ENCODE measurements around the gene MMP14. TPM values are rescaled to one million over a fixed set of nuclear protein-coding genes. Genes with fewer than 3 reads are reported as not detected.
A peak's percentile ranks its signal among the peaks of the same experiment; 100 is the strongest.

Gene MMP14
- total and polyA plus RNA-seq, 9 of the 15 experiments (the other 6 are each of a cell fraction or from before 2014, with no cell fraction given) = 0.36 to 5.8 (median 1.3) TPM; not detected in 2

DNA sequence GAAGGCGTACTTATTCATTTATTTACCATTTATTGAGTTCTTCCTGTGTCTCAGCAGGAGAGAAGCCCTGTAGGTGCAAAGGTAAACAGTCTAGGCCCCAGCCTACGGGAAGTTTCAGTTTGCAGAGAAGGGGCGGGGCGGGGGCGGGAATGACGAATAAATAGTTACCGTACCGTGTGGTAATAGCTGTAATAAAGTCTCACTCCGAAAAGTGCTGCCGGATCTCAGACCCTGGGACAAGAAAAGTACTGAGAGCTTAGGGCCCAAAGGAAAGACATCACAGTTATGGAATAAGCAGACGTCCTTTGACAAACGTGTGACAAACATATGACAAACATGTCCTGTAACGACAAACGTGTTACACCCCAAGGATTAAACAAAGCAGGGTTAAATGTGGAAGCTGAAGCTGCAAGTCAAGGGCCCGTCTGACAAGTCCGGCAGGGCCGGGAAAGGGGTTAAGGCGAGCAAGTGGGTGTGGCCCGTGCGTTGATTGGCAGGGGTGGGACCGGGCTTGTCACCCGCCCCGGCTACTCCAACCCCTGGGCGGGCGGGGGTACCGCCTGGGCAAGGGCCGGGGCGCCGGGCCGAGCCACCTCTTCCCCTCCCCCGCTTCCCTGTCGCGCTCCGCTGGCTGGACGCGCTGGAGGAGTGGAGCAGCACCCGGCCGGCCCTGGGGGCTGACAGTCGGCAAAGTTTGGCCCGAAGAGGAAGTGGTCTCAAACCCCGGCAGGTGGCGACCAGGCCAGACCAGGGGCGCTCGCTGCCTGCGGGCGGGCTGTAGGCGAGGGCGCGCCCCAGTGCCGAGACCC, 35.0 kb downstream of the MMP14 start, which contains the start of gene LRP10 (continued):
- TF ChIP-seq SAFB (IDR thresholded peaks at IDR 0.05; ENCODE audit: borderline replicate concordance, low read depth, low read length) (no peak), HMG20B (CRISPR knock-in tag; IDR thresholded peaks at IDR 0.05) (no peak), NR4A1 (CRISPR knock-in tag; IDR thresholded peaks at IDR 0.05) (no peak), NR4A1 (tag; IDR thresholded peaks at IDR 0.05) (no peak; the same call in 1 of the 2 replicates), ZNF717 (CRISPR knock-in tag; IDR thresholded peaks at IDR 0.05) (no peak), ZNF175 (CRISPR knock-in tag; IDR thresholded peaks at IDR 0.05; ENCODE audit: low read depth) (no peak), TCF7L2 (IDR thresholded peaks at IDR 0.05; ENCODE audit: low read depth, low read length) (no peak; the same call in 1 of the 2 replicates), RBM39 (optimal IDR thresholded peaks at IDR 0.05; ENCODE audit: low read depth, low read length) (no peak), SLC30A9 (CRISPR knock-in tag; IDR thresholded peaks at IDR 0.05) (no peak), PHB2 (IDR thresholded peaks at IDR 0.05; ENCODE audit: low read depth) (no peak), EP300 (IDR thresholded peaks at IDR 0.05; ENCODE audit: low read length) (no peak)
- TF ChIP-seq, protein P1, sequence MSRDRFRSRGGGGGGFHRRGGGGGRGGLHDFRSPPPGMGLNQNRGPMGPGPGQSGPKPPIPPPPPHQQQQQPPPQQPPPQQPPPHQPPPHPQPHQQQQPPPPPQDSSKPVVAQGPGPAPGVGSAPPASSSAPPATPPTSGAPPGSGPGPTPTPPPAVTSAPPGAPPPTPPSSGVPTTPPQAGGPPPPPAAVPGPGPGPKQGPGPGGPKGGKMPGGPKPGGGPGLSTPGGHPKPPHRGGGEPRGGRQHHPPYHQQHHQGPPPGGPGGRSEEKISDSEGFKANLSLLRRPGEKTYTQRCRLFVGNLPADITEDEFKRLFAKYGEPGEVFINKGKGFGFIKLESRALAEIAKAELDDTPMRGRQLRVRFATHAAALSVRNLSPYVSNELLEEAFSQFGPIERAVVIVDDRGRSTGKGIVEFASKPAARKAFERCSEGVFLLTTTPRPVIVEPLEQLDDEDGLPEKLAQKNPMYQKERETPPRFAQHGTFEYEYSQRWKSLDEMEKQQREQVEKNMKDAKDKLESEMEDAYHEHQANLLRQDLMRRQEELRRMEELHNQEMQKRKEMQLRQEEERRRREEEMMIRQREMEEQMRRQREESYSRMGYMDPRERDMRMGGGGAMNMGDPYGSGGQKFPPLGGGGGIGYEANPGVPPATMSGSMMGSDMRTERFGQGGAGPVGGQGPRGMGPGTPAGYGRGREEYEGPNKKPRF (IDR thresholded peaks at IDR 0.05; ENCODE audit: low read depth, low read length) = no peak
- TF ChIP-seq, protein P2, sequence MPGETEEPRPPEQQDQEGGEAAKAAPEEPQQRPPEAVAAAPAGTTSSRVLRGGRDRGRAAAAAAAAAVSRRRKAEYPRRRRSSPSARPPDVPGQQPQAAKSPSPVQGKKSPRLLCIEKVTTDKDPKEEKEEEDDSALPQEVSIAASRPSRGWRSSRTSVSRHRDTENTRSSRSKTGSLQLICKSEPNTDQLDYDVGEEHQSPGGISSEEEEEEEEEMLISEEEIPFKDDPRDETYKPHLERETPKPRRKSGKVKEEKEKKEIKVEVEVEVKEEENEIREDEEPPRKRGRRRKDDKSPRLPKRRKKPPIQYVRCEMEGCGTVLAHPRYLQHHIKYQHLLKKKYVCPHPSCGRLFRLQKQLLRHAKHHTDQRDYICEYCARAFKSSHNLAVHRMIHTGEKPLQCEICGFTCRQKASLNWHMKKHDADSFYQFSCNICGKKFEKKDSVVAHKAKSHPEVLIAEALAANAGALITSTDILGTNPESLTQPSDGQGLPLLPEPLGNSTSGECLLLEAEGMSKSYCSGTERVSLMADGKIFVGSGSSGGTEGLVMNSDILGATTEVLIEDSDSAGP (CRISPR knock-in tag; IDR thresholded peaks at IDR 0.05) = no peak
- TF ChIP-seq, protein P3, sequence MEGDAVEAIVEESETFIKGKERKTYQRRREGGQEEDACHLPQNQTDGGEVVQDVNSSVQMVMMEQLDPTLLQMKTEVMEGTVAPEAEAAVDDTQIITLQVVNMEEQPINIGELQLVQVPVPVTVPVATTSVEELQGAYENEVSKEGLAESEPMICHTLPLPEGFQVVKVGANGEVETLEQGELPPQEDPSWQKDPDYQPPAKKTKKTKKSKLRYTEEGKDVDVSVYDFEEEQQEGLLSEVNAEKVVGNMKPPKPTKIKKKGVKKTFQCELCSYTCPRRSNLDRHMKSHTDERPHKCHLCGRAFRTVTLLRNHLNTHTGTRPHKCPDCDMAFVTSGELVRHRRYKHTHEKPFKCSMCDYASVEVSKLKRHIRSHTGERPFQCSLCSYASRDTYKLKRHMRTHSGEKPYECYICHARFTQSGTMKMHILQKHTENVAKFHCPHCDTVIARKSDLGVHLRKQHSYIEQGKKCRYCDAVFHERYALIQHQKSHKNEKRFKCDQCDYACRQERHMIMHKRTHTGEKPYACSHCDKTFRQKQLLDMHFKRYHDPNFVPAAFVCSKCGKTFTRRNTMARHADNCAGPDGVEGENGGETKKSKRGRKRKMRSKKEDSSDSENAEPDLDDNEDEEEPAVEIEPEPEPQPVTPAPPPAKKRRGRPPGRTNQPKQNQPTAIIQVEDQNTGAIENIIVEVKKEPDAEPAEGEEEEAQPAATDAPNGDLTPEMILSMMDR (IDR thresholded peaks at IDR 0.05 in 2 of 3, conservative IDR thresholded peaks at IDR 0.05 in 1 of 3; ENCODE audit: insufficient read depth in 2 of 3, low read depth in 1 of 3, low read length in 3 of 3) = peak; percentile 13 to 52 (median 18); a peak in 3 of 6 replicates
- TF ChIP-seq, protein P4, sequence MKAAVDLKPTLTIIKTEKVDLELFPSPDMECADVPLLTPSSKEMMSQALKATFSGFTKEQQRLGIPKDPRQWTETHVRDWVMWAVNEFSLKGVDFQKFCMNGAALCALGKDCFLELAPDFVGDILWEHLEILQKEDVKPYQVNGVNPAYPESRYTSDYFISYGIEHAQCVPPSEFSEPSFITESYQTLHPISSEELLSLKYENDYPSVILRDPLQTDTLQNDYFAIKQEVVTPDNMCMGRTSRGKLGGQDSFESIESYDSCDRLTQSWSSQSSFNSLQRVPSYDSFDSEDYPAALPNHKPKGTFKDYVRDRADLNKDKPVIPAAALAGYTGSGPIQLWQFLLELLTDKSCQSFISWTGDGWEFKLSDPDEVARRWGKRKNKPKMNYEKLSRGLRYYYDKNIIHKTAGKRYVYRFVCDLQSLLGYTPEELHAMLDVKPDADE (conservative IDR thresholded peaks at IDR 0.05; ENCODE audit: control insufficient read depth, low read depth, low read length) = no peak
- TF ChIP-seq, protein P5, sequence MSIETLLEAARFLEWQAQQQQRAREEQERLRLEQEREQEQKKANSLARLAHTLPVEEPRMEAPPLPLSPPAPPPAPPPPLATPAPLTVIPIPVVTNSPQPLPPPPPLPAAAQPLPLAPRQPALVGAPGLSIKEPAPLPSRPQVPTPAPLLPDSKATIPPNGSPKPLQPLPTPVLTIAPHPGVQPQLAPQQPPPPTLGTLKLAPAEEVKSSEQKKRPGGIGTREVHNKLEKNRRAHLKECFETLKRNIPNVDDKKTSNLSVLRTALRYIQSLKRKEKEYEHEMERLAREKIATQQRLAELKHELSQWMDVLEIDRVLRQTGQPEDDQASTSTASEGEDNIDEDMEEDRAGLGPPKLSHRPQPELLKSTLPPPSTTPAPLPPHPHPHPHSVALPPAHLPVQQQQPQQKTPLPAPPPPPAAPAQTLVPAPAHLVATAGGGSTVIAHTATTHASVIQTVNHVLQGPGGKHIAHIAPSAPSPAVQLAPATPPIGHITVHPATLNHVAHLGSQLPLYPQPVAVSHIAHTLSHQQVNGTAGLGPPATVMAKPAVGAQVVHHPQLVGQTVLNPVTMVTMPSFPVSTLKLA (conservative IDR thresholded peaks at IDR 0.05) = peak; percentile 2 to 76; a peak in 2 of 4 replicates
- TF ChIP-seq, protein P6, sequence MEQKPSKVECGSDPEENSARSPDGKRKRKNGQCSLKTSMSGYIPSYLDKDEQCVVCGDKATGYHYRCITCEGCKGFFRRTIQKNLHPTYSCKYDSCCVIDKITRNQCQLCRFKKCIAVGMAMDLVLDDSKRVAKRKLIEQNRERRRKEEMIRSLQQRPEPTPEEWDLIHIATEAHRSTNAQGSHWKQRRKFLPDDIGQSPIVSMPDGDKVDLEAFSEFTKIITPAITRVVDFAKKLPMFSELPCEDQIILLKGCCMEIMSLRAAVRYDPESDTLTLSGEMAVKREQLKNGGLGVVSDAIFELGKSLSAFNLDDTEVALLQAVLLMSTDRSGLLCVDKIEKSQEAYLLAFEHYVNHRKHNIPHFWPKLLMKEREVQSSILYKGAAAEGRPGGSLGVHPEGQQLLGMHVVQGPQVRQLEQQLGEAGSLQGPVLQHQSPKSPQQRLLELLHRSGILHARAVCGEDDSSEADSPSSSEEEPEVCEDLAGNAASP (IDR thresholded peaks at IDR 0.05) = no peak

Data from K562 (cell line).